NOMO-1 treated with dmso at 0.1 percent for 144 hours (cell line): ENCODE results near the gene SPATA1.
"Not testable (repeated sequence)": the region's sequence is repeated elsewhere in the genome, so short reads cannot be mapped to it uniquely, and the experiment has no call there.

ENCODE experiments used
- DNase-seq: peaks from one replicate; lab custom pipeline; 2025; ENCODE audit not compliant: unreplicated experiment; lab: John Stamatoyannopoulos, UW

SPATA1 gene

GRCh38 chr1:84584126-84584525 is 77.9 kb downstream of the SPATA1 start:
- no peak for DNase-seq

GRCh38 chr1:84585803-84586202 is 79.6 kb downstream of the SPATA1 start:
- DNase-seq: no peak

- no peak for DNase-seq
These were observed 80.9 kb downstream of the SPATA1 start for GRCh38 chr1:84587099-84587498.

GRCh38 chr1:84594959-84595358 is 88.8 kb downstream of the SPATA1 start:
- DNase-seq: not testable (repeated sequence)

DNA sequence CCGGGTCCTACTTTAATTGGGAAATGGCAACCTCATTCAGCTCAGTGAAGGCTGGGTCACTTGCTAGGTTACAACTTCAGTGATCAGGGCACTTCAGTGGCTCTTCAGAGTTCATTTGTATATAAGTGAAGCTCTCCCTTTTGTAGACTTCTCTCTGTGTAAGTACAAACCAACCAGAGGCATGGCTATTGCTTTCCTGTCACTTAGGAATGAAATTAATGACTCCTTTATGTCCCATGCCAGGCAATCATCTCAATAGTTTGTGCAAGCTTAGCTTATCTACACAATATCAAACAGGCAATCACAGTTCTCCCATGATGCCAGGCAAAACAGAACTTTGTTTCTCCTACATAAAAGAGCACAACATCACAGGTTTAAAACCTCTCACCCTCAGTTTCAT is 90.8 kb downstream of the SPATA1 start:
- no peak for DNase-seq

DNA sequence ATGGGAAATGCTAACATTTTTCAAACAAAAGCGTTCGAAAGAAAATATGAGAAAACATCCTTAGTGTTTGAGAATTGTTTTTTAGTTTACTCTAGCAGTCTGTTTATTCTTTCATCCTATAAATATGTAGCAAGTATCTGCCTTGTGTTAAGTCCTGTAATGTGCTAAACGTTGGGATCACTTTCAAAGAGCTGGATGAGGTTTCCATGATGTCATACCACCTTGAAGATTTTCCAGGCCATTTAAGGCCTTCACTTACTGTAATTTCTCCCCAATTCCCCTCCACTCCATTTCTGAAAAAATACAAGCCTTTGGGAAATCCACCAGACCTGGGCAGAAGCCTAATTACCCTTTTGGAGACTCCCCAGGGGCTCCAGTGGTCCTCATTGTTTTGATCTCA is 92.2 kb downstream of the SPATA1 start:
- DNase-seq: no peak

DNA sequence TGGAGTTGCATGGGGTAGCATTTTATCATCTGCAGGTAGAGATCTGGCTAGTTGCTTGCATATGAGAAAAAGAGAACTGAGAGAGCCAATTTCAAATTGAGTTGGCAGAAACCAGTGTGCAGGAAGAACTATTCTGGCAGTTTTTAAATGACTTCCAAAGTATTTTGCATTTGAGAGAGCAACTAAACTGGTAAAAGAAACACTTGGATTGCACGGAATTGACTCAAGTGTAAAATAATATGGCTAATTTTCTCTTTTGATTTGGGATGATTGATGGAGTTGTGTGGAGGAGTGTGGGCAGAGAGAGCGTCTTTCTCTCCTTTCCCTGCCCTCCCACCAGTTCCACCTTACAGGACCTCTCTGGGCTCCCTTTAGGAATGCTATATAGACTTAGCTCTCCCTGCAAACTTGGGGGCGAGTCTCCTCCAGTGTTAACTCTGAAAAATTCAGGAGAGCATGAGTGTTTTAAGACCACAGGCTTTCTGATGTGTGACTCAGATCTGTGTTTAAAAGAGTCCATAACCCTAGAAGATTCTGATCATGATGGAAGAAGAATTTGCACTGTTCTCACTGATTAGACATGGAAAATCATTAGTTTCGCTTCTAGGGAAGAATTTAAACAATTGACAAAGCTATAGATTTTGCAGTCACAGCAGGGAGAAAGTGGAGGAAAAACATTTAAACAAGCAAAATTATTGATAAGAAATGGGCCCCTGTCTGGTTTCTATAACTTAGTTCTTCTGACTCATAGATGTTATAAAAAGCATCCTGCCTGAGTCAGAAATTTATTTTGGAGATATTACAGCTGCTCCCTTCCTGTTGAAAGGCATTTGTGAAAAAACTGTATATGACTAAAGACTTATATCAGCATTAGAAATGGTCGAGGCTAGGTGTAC is 92.9 kb downstream of the SPATA1 start:
- no peak for DNase-seq

DNA sequence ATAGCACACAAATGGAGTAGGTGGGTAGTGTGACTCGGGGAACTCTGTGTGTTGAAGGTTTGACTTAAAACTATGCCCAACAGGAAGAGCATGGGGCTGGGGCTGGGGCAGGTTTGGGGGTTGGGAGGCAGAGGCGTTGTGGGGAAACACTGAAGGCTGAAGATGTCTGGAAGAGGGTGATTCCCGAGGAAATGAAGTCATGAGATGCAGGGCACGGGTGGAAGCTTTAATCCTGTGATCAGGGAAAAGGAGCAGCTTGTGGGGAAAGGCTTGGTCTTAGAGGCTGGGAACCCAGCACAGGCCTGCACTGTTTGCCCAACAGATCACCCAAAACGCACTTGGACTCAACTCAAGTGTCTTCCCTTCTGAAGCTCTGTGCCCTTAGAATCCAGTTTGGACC is 94.6 kb downstream of the SPATA1 start:
- DNase-seq: no peak

DNA sequence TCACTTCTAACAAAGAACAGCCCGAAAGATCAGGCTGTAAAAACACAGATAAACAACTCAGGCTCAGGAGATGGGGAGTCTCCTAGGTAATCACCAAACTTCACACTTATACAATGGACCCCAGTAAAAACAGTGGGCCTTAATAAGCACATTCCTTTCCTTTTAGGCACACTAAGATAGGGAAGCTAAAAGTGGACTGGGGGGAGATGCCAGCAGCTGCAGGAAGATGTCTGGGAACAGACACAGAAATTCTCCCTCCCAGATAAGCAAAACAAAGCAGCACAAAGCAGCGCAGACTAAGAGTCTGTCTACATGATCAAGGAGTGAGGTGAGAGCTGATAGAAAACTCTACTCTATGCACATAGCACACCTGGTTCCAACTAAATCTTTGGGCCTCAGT is 97.0 kb downstream of the SPATA1 start:
- no peak for DNase-seq

DNA sequence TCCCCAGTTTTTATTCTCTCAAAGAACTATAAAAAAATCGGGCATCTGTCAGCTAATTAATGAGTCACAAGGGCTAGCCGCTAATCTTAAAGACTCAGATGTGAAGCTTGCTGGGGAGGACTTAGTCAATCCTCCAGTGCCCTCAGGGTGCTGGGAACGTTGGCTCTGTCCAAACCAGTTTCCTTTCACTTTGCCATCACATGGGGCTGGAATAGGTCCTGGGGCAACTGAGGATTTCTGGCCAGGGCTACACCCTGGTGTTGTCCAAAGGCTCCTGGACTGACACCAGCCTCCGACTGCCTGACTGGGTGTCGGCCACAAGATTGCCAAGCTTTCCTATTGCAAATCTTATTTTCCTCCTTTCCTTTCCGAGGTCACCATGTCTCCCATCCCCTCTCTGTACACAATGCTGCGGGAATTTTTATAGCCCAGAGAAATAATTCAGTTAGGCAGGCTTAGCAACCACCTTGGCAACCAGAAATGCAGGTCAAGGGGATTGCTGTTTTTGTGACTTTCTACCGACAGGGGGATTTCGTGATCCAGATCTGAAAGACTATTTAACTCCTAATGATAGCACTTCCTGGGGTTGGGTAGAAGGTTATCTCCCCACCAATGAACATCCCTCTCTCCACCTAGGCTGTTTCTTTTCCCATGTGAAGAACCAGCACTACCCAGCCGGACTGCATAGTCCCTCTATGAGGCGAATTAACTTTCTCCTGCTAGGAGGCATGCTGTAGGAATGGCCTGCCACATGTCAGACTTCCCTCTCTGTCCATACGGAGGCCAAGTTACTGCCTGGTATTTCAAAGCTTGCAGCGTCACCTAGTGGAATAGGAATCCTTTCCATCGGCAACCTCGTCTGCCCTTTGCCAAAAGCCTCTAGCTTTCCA is 98.0 kb downstream of the SPATA1 start:
- no peak for DNase-seq

DNA sequence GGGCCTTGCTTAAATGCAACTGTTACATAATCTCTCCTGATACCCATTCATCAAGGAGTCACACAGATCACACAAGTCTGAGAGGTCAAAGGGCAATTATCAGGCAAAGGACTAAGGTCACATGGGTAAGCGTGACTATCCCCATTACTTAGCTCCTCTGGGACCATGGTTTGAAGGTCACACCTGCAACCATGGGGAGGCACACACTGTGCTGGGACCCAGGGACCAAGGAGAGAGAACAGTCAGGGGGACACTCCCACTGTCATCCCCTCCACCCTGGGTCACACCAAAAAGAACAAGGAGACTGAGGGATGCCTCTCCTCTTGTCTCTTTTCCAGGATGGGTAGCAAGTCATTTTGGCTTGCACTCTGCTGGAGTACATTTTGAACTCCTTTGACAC is 99.0 kb downstream of the SPATA1 start:
- no peak for DNase-seq

DNA sequence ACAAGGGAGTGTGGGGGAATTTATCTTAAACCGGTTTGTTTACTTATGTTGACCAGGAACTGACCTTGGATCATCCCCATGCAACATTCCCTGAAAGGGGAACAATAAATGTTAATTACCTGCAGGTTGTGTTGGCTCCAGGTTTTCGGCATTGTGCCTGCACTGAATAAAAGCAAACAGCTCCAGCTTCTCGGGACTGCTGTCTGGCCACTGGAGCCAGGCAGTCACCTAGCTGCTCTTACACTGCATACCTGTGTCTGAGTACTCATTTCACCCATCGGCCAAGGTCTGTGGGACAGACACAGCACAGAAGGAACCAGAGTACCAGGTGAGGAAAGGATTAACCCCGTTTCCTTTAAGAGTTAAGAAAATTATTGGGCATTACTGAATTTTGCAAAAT is 100.8 kb downstream of the SPATA1 start:
- DNase-seq: no peak

DNA sequence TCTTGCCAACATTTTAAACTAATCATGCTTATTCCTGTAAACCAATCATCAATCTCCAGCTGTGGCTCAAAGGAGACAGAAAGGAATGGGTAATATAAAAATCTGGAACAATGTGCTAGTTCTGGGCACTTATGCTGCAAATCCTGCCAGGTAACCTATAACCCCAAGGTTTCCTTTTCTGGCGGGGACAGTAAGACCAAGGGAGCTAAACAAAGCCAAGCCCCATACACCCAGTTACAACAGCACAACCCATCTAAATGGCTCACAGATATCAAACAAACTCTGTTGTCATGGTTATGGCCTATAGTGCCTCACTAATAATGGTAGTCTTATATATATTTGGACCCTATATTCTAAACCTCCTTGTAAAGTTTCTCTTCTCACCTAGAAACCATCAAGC is 104.9 kb downstream of the SPATA1 start:
- no peak for DNase-seq

GRCh38 chr1:84611796-84612195 is 105.6 kb downstream of the SPATA1 start:
- DNase-seq: no peak

DNA sequence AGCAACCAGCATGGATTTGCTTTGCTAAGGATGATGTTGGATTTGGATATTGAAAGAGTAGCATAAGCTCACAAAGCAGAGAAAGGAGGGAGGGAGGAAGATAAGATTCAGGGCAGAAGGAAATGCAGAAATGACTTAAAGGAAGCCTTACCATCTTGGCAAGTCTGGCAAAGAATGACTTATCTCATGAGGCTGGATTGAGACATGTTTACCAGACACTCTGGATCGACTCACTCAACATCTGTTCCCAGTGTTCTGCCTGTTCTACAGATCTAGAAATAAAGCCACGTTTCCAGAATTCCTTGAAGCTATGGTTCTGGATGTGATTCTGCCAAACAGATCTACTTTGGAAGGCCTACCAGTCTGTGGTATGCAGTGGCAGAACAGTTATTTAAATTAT is 106.8 kb downstream of the SPATA1 start:
- DNase-seq: no peak

DNA sequence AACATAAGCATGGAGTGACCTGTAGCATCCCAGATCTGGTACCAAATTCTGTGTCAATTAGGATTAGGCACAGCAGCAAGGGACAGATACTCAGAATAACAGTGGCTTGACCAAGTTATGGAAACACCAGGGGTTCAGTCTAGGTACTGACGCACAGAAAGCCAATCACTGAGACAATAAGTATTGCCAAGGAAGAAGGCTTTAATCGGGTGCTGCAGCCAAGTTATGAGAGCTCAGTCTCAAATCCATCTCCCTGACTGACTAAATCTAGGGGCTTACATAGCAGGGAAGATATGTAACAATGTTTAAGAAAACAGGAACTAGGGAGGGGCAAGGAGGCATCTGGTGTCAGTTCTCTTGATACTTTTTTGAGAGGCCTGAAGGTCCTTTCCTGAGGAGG is 107.7 kb downstream of the SPATA1 start:
- no peak for DNase-seq

DNA sequence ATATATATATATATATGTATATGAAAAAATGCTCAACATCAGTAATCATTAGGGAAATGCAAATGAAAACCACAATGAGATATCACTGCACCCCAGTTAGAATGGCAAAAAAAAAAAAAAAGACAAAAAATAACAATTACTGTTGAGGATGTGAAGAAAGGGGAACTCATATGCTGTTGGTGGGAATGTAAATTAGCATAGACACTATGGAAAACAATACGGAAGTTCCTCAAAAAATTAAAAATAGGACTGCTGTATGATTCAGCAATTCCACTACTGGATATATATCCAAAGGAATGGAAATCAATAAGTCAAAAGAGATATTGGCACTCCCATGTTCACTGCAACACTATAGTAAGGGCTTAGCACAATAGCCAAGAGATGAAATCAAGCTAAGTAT is 109.6 kb downstream of the SPATA1 start:
- no peak for DNase-seq
